Measurements from ENCODE around the gene DCAF12L2.

GRCh38 chrX:126137899-126138298, 28.2 kb downstream of the DCAF12L2 start:
- TF ChIP-seq GATA3 (IDR thresholded peaks at IDR 0.05; ENCODE audit: low read depth, low read length) (no peak), GATA2 (IDR thresholded peaks at IDR 0.05; ENCODE audit: low read depth, low read length) (no peak)

Data from SH-SY5Y (cell line).